Right kidney (tissue), 1 donor: ENCODE measurements around the gene AMOTL2.

ENCODE experiments used
- DNase-seq: peaks from one replicate; pipeline ENCODE4 v3.0.0-alpha.2; 2016

AMOTL2 gene

GRCh38 chr3:134366928-134367811 is 7.1 kb downstream of the AMOTL2 start:
- no peak for DNase-seq

GRCh38 chr3:134366221-134366927 is 7.9 kb downstream of the AMOTL2 start:
- no peak for DNase-seq

- DNase-seq = no peak
Observed at GRCh38 chr3:134365766-134366065, 8.5 kb downstream of the AMOTL2 start.

- DNase-seq = no peak
Observed at GRCh38 chr3:134364936-134365765, 9.1 kb downstream of the AMOTL2 start.

- peak; percentile 80 for DNase-seq
Observed at GRCh38 chr3:134364061-134364935, 9.9 kb downstream of the AMOTL2 start.

- peak; percentile 26 for DNase-seq
Observed at GRCh38 chr3:134363381-134363755, 10.9 kb downstream of the AMOTL2 start.

GRCh38 chr3:134362670-134363380 is 11.4 kb downstream of the AMOTL2 start:
- DNase-seq = peak; percentile 1

GRCh38 chr3:134362221-134362620 is 12.0 kb downstream of the AMOTL2 start:
- DNase-seq = no peak

- DNase-seq = no peak
Observed at GRCh38 chr3:134361162-134361835, 12.9 kb downstream of the AMOTL2 start.

GRCh38 chr3:134360046-134360445 is 14.2 kb downstream of the AMOTL2 start:
- no peak for DNase-seq

- DNase-seq = no peak
Observed at GRCh38 chr3:134359121-134360010, 14.9 kb downstream of the AMOTL2 start.

GRCh38 chr3:134357914-134358811 is 16.1 kb downstream of the AMOTL2 start:
- DNase-seq = peak; percentile 64

- DNase-seq = no peak
Observed at GRCh38 chr3:134357261-134357913, 16.9 kb downstream of the AMOTL2 start.

- no peak for DNase-seq
Observed at GRCh38 chr3:134356411-134357040, 17.7 kb downstream of the AMOTL2 start.

- no peak for DNase-seq
Observed at GRCh38 chr3:134355416-134355815, 18.8 kb downstream of the AMOTL2 start.

GRCh38 chr3:134354612-134355251 is 19.5 kb downstream of the AMOTL2 start:
- no peak for DNase-seq
